ENCODE measurements around the gene ROPN1.

- TF ChIP-seq POLR2A (IDR thresholded peaks at IDR 0.05), result no peak
- TF ChIP-seq, protein P1, sequence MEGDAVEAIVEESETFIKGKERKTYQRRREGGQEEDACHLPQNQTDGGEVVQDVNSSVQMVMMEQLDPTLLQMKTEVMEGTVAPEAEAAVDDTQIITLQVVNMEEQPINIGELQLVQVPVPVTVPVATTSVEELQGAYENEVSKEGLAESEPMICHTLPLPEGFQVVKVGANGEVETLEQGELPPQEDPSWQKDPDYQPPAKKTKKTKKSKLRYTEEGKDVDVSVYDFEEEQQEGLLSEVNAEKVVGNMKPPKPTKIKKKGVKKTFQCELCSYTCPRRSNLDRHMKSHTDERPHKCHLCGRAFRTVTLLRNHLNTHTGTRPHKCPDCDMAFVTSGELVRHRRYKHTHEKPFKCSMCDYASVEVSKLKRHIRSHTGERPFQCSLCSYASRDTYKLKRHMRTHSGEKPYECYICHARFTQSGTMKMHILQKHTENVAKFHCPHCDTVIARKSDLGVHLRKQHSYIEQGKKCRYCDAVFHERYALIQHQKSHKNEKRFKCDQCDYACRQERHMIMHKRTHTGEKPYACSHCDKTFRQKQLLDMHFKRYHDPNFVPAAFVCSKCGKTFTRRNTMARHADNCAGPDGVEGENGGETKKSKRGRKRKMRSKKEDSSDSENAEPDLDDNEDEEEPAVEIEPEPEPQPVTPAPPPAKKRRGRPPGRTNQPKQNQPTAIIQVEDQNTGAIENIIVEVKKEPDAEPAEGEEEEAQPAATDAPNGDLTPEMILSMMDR (IDR thresholded peaks at IDR 0.05 in 8 of 11, conservative IDR thresholded peaks at IDR 0.05 in 3 of 11), result peak in 4 of 11 experiments; percentile 7 to 19 (median 13)
Observed at GRCh38 chr3:123941121-123941520, 50.8 kb downstream of the ROPN1 start.

All from spleen (tissue), 7 donors.